ENCODE measurements around the gene CWC22.
"Not testable (repeated sequence)": the region's sequence is repeated elsewhere in the genome, so short reads cannot be mapped to it uniquely, and the experiment has no call there.

CWC22 gene

DNA sequence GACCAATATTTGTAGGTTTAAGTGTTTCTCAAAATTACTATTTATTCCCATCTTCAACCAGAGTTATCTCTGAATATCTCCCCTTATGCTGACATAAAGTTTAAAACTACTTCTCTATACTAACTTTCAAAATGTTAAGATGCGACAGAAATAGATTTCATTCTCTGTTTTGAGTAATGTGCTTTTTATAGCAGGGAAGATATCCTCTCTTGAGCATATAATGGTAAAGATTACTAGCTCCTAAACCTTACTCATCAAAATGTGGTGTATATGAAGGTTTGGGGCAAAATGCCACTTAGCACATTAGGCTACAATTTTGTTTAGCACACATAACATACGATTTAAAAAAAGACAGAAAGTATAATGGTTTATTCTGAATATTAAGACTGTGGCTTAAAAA lies 54.4 kb downstream of the CWC22 start:
- DNase-seq (ENCODE audit: low read depth in 1 of 2, low spot score in 1 of 2) = no peak

DNA sequence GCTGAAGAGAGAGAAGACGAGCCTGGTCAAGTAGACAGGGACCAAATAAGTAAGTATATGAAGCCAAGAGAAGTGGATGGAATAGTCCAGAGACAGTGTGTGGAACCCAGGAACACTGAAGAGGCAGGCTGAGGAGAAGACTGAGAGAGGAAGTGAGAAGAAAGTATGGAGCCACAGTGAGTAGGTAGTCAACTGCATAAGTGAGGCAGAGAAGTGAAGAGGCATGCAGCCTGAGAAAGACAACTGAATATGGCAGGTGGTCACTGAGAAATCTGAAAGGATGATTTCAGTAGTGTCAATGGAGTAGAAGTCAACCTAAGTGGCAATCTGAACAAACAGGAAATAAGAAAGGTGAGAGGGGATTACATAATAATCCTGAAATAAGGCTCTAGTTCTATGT lies 55.4 kb downstream of the CWC22 start:
- no peak for DNase-seq (ENCODE audit: low read depth in 1 of 2, low spot score in 1 of 2)

DNA sequence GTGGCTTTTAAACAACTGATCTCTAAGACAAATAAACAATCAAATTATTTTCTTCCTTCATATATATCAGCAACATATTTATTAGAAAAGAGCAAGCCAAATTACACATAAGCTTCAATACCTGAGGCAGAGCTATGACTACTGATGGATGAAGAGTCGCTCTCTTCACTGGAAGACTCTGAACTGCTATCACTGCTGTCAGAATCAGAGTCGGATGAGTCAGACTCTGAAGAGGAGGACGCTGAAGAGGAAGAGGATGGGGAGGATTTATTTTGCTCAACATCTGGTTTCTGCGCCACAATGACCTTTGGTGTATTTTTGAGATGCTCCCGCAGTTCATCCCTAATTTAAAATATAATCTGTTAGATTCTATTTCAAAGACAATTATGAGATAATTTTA lies 56.7 kb downstream of the CWC22 start:
- DNase-seq (ENCODE audit: low read depth in 1 of 2, low spot score in 1 of 2) = no peak

DNA sequence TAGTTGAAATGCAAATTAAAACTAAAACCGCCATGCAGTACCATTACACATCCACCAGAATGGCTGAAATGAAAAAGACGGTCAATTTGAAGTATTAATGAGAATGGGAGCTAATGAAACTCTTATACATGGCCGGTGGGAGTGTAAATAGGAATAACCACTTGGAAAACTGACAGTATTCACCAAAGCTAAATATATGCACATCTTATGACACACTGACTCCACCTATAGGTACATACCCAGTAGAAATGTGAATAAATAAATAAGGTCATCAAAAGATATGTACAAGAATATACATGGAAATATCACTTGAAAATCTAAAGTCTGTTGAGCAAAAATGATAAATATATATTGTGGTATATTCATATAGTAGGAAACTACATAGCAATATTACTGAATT lies 57.7 kb downstream of the CWC22 start:
- DNase-seq (ENCODE audit: low read depth in 1 of 2, low spot score in 1 of 2) = no peak

DNA sequence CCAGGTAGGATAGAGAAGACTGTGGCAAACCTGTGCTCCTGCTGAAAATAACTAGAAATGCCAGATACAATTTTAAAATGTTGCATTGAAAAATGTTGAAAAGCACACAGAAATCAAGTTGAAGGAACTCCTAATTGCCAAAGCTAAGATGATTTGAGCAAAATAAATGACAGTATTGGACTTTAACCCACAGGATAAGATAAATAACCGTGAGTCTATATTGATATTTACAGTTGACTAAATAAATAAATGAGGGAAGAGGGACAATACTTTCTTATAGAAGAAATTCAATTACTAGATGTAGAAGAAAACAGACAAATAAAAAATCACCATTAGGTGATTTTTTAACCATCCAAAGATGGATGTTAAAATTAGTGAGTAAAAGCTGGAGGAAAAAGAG lies 59.0 kb downstream of the CWC22 start:
- DNase-seq (ENCODE audit: low read depth in 1 of 2, low spot score in 1 of 2) = no peak

DNA sequence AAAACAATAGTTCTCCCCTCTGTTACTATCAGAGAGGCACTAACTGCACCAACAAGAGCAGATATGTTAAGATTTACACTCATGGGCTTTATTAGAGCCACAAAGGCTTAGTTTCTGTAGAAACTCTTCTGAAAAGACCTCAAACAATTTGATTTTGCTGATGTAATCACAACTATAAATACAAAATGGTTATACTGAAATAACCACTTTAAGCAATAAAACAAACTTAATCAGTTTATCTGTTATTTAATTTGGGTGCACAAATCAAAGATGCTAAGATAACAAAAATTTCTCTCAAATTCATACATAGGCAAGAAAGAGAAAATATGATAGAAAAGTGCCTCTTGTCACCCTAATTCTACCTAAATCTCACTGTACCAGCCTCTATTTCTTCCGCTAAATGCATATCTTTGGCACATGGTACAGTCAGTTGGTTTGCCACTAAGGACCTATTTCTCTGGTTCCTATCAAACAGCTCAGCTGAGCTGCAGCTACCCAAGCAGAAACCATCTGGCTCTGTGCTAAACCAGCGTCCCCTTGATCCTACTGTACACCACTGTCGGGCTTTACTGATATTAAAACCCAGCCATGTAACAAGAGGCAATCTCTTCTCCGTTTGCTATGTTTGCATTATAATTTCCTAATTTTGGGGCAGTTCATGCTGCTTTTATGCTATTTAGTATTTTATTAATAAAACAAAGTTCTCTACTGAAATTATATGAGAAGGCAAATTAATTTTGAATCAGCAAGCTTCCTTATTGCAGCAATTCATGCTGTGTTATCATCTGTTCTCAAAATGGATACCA lies 60.1 kb downstream of the CWC22 start:
- DNase-seq (ENCODE audit: low read depth in 1 of 2, low spot score in 1 of 2) = no peak

DNA sequence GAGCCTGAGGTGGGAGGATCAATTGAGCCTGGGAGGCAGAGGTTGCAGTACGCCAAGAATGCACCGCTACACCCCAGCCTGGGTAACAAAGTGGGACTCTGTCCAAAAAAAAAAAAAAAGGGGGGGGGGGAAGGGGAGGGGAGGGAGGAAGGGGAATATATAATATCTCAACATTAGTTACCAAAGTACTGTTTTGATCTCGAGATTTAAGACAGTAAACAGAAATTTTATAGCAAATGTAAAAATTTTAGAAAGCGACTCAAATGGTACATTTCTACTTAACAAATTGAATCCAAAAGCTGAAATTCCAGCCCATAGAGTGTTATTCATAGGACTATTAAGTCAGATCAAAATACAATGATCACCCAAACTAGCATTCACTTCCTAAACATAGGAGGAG lies 60.8 kb downstream of the CWC22 start:
- no peak for DNase-seq (ENCODE audit: low read depth in 1 of 2, low spot score in 1 of 2)

DNA sequence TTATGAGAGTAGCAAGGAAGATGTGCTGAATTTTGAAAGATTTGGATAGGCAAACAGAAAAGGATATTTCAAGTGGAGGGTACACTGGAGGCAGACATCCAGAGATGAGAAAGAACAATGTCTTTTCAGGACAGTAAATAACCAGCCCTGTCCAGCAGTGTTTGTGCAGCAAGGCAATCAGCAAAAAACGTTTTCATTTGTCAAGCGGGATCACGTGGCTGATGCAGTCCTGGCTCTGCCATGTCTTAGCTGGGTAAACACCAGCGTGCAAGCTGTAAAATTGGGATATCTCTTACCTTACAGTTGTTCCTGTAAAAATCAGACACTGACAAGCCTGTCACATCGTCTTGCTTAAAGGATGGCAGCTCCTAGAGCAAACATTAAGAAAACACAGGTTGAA lies 67.8 kb downstream of the CWC22 start:
- DNase-seq (ENCODE audit: low read depth in 1 of 2, low spot score in 1 of 2) = no peak

DNA sequence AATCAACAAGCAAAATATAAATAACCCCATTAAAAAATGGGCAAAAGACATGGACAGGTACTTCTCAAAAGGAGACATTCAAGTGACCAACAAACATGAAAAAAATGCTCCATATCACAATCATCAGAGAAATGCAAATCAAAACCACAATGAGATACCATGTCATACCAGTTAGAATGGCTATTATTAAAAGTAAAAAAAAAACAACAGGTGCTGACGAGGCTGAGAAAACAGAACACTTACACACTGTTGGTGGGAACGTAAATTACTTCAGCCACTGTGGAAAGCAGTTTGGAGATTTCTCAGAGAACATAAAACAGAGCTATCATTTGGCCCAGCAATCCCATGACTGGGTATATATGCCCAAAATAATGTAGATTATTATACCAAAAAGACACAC lies 69.1 kb downstream of the CWC22 start:
- DNase-seq (ENCODE audit: low read depth in 1 of 2, low spot score in 1 of 2) = no peak

DNA sequence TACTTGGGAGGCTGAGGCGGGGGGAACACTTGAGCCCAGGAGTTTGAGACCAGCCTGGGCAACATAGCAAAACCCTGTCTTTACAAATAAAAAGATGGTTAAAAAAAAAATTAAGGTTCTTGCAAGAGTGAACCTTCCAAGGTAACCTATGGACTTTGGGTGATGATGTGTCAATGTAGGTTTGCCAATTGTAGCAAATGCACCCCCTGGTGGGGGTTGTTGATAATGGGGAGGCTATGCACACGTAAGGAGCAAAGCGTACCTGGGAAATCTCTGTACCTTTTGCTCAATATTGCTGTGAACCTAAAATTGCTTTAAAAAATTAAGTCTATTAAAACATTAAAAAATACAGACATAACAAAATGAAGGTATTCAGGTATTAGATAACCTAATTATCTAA lies 70.4 kb downstream of the CWC22 start:
- no peak for DNase-seq (ENCODE audit: low read depth in 1 of 2, low spot score in 1 of 2)

DNA sequence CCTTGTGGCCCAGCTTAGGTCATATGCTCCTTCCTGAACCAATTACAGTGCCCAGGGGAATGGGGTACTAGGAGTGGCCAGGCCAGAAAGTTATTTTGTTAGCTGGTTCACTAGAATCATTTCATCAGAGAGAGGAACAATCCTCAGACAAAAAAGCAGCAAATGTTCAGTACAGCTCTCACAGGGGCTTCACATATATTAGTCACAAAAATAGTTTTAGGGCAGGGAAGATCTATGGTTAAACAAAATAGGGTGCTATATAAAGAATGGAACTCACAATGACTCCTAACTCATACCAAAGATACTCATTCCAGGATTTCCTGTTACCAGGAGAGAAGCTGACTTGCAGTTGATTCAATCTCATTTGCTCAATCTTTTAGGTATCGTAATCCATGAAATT lies 71.0 kb downstream of the CWC22 start:
- no peak for DNase-seq (ENCODE audit: low read depth in 1 of 2, low spot score in 1 of 2)

DNA sequence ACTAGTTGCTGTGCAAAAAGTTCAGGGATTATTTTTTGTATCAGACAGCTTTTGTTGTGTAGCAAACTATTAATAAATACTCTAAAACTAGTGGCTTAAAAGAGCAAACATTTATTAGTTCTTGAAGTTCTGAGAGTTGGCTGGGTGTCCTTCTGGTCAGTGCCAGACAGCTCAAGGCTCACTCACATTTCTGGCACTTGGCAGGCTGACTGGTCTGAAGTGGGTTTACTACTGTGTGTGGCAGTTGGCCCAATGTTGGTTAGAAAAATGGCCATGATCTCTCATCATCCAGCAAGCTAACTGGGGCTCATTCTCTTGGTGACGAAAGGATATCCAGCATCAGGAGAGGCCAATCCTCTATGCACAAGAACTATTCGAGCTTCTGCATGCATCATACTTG lies 74.3 kb downstream of the CWC22 start:
- DNase-seq (ENCODE audit: low read depth in 1 of 2, low spot score in 1 of 2) = no peak

DNA sequence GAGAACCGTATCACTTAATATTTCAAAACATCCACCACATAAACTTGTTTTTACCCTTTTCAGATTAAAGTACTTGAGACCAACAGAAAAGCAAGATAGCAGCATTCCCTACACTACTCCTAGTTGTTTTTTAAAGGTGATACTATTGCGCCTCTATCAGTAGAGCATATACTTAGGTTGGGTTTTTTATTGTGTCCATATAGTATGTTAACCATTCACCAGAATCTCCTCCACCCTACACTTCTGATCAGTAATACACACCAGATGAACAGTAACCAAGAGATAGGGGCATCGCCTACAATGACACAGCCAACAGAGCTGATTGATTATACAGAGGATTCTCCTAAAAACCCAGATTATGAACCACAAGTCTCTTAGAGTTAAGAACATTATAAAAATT lies 75.6 kb downstream of the CWC22 start:
- no peak for DNase-seq (ENCODE audit: low read depth in 1 of 2, low spot score in 1 of 2)

DNA sequence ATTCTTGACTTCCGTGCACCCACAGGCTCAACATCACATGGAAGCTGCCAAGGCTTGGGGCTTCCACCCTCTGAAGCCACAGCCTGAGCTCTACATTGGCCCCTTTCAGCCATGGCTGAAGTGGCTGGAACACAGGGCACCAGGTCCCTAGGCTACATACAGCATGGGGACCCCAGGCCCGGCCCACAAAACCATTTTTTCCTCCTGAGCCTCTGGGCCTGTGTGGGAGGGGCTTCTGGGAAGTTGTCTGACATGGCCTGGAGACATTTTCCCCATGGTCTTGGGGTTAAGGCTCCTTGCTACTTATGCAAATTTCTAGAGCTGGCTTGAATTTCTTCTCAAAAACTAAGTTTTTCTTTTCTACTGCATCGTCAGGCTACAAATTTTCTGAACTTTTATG lies 77.1 kb downstream of the CWC22 start:
- DNase-seq (ENCODE audit: low read depth in 1 of 2, low spot score in 1 of 2) = not testable (repeated sequence)

DNA sequence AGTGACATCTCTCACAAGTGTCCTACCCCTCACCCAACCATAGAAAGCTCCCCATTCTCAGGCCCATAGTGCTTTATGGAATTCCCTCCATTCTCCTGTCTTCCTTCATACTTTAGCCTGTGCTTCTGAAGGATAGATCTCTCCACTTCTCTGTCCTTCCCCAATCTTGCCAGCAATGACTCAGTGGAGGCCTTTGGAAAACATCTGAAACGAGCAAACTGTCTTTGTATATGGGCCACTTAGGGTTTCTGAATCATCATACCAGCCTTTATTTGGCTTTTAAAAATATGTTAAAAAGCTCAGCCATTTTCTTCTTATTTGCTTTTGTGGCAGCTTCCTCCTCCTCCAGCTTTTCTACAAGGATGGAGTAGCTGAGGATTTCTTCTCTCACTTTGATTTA lies 80.1 kb downstream of the CWC22 start:
- DNase-seq (ENCODE audit: low read depth in 1 of 2, low spot score in 1 of 2) = no peak

DNA sequence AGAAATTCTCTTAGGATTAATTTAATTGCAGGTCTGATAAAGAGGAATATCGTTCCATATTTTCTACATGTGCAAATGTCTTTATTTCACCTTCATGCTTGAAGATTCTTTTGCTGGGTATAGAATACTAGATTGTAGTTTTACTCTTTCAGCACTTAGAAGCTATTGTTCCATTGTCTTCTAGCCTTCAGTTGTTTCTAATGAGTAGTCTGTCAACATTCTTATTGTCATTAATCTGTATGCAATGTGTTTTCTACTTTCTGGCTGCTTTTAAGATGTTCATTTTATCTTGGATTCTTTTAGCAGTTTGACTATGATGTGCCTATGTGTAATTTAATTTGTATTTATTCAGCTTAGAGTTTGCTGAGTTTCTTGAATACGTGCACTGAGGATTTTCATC lies 81.4 kb downstream of the CWC22 start:
- DNase-seq (ENCODE audit: low read depth in 1 of 2, low spot score in 1 of 2) = no peak

DNA sequence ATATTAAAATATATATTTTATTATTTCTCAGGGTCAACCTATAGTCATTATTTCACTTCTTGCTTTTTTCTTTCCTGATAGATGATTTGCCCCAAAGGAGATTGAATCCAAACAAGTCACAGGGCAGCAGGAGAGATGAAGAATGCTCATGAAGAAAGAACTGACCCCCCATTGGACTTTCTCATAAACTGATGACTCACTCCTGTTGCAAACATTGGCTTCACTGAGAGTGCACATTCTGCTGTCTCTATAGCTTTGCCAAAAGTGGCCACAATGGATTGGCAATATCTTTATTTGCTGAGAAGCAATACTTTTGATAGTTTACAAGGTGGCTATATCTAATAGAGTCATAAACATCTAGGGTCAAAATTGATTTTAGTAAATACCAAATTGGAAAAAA lies 89.8 kb downstream of the CWC22 start:
- DNase-seq (ENCODE audit: low read depth in 1 of 2, low spot score in 1 of 2) = no peak

DNA sequence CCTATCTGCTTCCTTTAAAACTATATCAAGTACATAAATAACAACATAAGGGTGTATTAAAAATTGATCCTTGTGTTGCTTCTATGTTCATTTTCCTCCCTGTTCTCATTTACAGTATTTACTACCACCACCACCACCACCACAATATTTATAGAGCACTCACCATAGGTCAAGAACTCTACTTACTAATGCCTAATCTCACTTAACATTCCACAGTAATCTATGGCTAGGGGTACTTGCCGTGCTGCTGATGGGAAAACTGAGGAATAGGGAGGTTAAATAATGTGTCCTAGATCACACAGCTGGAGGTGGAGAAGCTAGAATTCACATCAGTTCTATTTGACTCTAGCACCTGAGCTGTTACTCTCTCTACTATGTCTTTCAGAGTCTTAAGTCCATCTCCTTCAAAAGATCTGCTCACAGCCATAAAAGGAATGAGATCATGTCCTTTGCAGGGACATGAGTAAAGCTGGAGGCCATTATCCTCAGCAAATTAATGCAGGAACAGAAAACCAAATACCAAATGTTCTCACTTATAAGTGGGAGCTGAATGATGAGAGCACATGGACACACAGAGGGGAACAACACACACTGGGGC lies 91.6 kb downstream of the CWC22 start:
- no peak for DNase-seq (ENCODE audit: low read depth in 1 of 2, low spot score in 1 of 2)

DNA sequence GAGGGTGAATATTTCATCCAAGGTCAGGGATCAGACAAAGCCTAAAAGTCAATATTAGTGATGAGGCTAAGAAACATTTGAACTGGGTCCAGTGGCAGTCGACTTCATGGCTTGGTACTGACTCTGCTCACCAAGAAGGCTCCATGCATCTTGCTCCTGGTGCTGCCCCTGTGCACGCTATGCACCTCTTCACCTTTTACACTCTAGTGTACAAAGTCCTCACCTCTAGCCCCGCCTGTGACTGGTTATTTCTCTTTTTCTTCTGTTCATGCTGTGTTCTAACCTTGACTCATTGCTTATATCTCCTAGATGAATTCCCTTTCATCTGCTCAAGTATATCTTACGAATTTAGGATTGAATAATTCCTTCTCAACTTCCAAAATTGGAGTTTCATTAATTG lies 93.3 kb downstream of the CWC22 start:
- DNase-seq (ENCODE audit: low read depth in 1 of 2, low spot score in 1 of 2) = no peak

DNA sequence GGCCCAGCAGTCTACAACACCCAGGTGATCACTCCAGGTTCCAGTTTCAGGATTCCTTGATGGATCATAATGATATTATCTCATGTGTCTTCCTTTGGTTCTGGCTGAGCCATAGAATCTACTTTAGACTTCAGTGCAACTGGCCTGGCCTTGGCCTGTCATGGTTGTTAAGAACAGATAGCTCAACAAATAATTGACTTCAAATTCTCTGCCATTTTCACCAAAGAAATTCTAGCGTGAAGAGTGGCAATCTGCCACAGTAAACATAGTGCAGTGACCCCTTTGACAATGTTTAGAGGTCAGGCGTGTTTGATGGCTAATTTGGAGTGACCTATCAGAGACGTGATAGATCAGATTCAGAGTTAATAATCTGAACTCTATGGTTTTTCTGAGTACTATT lies 95.5 kb downstream of the CWC22 start:
- DNase-seq (ENCODE audit: low read depth in 1 of 2, low spot score in 1 of 2) = no peak

DNA sequence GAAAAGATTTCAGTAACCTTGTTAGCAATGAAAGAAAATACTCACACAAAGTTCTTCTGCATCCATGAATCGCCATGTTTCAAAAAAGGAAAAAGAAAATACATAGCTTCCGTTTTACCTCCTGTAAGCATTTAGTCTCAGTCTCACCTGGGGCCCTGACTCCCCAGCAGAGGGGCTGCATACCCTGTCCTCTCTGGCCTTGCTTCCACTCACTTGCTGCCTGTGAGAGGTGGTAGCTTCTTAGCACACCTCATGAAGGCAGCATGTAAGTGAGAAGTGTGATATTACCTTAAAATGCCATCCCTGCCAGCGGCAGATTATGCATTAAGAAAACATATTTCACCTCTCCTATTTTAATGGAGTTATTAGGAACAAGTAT lies 96.4 kb downstream of the CWC22 start:
- no peak for DNase-seq (ENCODE audit: low read depth in 1 of 2, low spot score in 1 of 2)

DNA sequence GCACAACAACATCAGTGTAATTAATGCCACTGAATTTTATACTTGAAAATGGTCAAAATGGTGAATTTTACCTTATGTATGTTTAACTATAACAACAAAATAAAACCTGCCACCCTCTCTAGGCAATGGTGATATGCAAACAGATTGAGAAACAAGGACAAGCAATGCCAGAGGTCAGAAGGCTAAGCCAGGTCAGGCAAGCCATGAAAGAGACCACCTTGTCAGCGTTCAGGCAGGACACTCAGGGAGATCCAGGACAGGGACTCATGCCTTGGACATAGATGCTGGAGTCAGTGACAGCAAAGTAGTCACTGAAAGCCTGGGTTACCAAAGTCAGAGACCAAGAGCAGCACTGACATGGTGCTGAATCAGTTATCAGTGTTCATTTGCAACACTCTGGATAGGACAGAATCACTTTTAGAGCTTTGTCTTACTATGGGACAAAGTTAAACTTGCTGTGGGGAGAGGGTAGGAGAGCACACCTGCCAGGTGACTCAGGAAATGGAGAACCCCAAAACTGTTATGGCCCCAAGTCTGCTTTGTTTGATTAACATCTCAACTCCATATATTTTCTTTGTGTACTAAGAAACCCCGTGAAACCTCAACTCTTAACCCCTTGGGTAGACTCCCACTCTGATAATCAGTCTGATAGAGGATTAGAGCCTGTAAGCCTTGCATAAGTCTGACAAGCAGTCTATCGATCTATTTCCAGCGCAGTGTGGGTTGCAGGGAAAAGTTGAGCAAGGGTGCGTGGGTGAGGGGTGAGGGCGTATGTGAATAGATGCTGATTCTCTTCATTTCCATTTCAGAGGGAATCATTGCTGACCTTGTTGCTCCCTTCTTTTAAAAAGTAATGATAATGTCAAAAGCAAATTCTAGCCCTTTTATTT lies 97.0 kb downstream of the CWC22 start:
- DNase-seq (ENCODE audit: low read depth in 1 of 2, low spot score in 1 of 2) = no peak
